C4-2B (cell line): ENCODE measurements around the gene ERAS.

Experiments used
- ZFX ChIP-seq: fragments of 450-650 bp; IDR thresholded peaks from 2 replicates; pipeline ENCODE4 v1.6.1; 2017
- TF ChIP-seq, protein P1 (sequence below): fragments of 450-650 bp; conservative IDR thresholded peaks from 2 replicates; pipeline ENCODE4 v1.5.1; 2017; ENCODE audit warnings: mild to moderate bottlenecking

GRCh38 chrX:48782216-48782615 lies 44.1 kb upstream of the ERAS start:
- TF ChIP-seq, protein P1, sequence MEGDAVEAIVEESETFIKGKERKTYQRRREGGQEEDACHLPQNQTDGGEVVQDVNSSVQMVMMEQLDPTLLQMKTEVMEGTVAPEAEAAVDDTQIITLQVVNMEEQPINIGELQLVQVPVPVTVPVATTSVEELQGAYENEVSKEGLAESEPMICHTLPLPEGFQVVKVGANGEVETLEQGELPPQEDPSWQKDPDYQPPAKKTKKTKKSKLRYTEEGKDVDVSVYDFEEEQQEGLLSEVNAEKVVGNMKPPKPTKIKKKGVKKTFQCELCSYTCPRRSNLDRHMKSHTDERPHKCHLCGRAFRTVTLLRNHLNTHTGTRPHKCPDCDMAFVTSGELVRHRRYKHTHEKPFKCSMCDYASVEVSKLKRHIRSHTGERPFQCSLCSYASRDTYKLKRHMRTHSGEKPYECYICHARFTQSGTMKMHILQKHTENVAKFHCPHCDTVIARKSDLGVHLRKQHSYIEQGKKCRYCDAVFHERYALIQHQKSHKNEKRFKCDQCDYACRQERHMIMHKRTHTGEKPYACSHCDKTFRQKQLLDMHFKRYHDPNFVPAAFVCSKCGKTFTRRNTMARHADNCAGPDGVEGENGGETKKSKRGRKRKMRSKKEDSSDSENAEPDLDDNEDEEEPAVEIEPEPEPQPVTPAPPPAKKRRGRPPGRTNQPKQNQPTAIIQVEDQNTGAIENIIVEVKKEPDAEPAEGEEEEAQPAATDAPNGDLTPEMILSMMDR: no peak
- TF ChIP-seq ZFX: no peak
